Measurements from ENCODE around the gene SLC38A9.
"Not testable (repeated sequence)": the region's sequence is repeated elsewhere in the genome, so short reads cannot be mapped to it uniquely, and the experiment has no call there.

- not testable (repeated sequence) for TF ChIP-seq CTCF, POLR2A (IDR thresholded peaks at IDR 0.05)
Observed at GRCh38 chr5:55696704-55697103, 15.4 kb downstream of the SLC38A9 start.
